Adrenal gland (tissue), 19 donors: ENCODE measurements around the gene MAP2K7. TPM values are rescaled to one million over a fixed set of nuclear protein-coding genes. Genes with fewer than 3 reads are reported as not detected.

Source experiments
- DNase-seq, 7 donors: peaks; one replicate each; pipeline ENCODE4 v3.0.0-alpha.2; 2019 to 2020
- H3K27ac ChIP-seq, 5 donors: fragments of 200-600 bp; sonication (generic) in 4 of 5; 1 replicate in 3 of 5; 2 replicates in 2 of 5; pipeline versions ENCODE4 v1.5.1 to v1.8.0; 2016 to 2020; ENCODE audit warnings: mild to moderate bottlenecking in 1 of 5
- H3K27me3 ChIP-seq: fragments of 200-600 bp; 2 replicates; pipeline ENCODE4 v1.8.0; 2021
- H3K36me3 ChIP-seq, 2 donors: fragments of 200-600 bp; replicated peaks in 1 of 2; 1 replicate in 1 of 2; 2 replicates in 1 of 2; pipeline versions ENCODE4 v1.5.1 to v1.8.0; 2018 to 2022
- H3K4me1 ChIP-seq, 2 donors: fragments of 200-600 bp; replicated peaks in 1 of 2; 1 replicate in 1 of 2; 2 replicates in 1 of 2; pipeline versions ENCODE4 v1.5.1 to v1.8.0; 2018 to 2021
- H3K4me3 ChIP-seq, 4 donors: fragments of 200-600 bp; sonication (generic) in 3 of 4; one replicate each; pipeline ENCODE4 v1.5.1; 2016 to 2018
- H3K9me3 ChIP-seq, 3 donors: fragments of 200-600 bp; sonication (generic) in 1 of 3; replicated peaks in 1 of 3; 1 replicate in 2 of 3; 2 replicates in 1 of 3; pipeline versions ENCODE4 v1.5.1 to v1.8.0; 2016 to 2021
- POLR2A ChIP-seq, 2 donors: fragments of 450-650 bp; IDR thresholded peaks; one replicate each; pipeline ENCODE4 v1.6.1; 2017; ENCODE audit warnings: antibody characterized with exemption in 2 of 2, mild to moderate bottlenecking in 2 of 2, moderate library complexity in 1 of 2
- WGBS, 4 donors: extraction: QIAGEN DNeasy Blood & Tissue Kit in 2 of 4; methylation state at CpG; one replicate each; pipeline versions ENCODE4 v1.1.5 to v1.1.7; 2013 to 2017; 5-methylcytosine and 5-hydroxymethylcytosine counted together
- intact Hi-C, 2 donors: fragments of 100-400 bp; cut with DNase I; formaldehyde crosslinking; loops; one replicate each; pipeline versions ENCODE4 v1.14.1 to v1.15.0; 2022 to 2023
- long read RNA-seq, 10 donors: library from polyadenylated mRNA in 3 of 10; unstranded in 2 of 10; stranded (forward) in 1 of 10; transcript quantifications; one replicate each; pipeline ENCODE4 v2.0.0 and lab custom pipeline, GENCODE V29; 2021 to 2026
- polyA plus RNA-seq, 3 donors: library from polyadenylated mRNA; stranded (reverse); fragments of 200-250 nt in 2 of 3; fragments of 350-450 nt in 1 of 3; fragmentation: Illumina TruSeq in 1 of 3; extraction: RNeasy Lipid Tissue Mini Kit (QIAGEN cat#74804) in 1 of 3; gene quantifications; one replicate each; pipeline ENCODE4 v1.2.3, GENCODE V29; 2013 to 2014
- total RNA-seq, 9 donors: library from RNA; depleted of rRNA in 4 of 9; stranded (reverse); fragments of >200 nt in 4 of 9; fragments of 120-200 nt in 1 of 9; fragmentation: NEBNext Ultra II Directional in 1 of 9; extraction: Animal tissue kit (Norgen Biotek cat#: 25700) in 1 of 9; gene quantifications; one replicate each; pipeline versions ENCODE4 v1.1.0 to v1.2.4, GENCODE V29; 2013 to 2023
- TF ChIP-seq, protein P1 (sequence below), 6 experiments: fragments of 450-650 bp in 4 of 6; fragments of 200-600 bp in 2 of 6; sonication (generic) in 1 of 6; IDR thresholded peaks; 1 replicate in 5 of 6; 2 replicates in 1 of 6; pipeline versions ENCODE4 v1.5.1 to v1.8.0; 2016 to 2021; ENCODE audit warnings: antibody characterized with exemption in 6 of 6, mild to moderate bottlenecking in 2 of 6, moderate library complexity in 1 of 6
- donor health status: healthy with polysubstance abuse.
- donor health status: Bipolar disorder and iron deficiency.
- donor health status: DM: yes; HTN: yes; CAD: no.
- donor health status: DM: no; HTN: no; CAD: no.
- donor health status: DM: no; HTN: no; CAD: no.
- donor health status: DM: yes; HTN: yes; CAD: no.

Gene MAP2K7
- 10 to 100 TPM in 6 of 9 donors, 1 to 10 TPM in 3; 6.8 to 41.2 (median 19.4) TPM for total RNA-seq
- polyA plus RNA-seq = 100 to 1,000 TPM in 1 of 3 donors, 10 to 100 TPM in 1, 1 to 10 TPM in 1; 7.5 to 110 (median 21.7) TPM
- long read RNA-seq, donor 1, partial matches to known transcripts = 0 of 1 reads
- long read RNA-seq, donor 1, other reads (novel, unspliced or antisense) = 0 of 1 reads
- long read RNA-seq, donor 2, partial matches to known transcripts = 0 of 3 reads
- long read RNA-seq, donor 2, other reads (novel, unspliced or antisense) = 0 of 3 reads
- long read RNA-seq, donor 3, partial matches to known transcripts = 9 of 10 reads
- long read RNA-seq, donor 3, other reads (novel, unspliced or antisense) = 0 of 10 reads
- long read RNA-seq, donor 4, partial matches to known transcripts = 0 of 3 reads
- long read RNA-seq, donor 4, other reads (novel, unspliced or antisense) = 3 of 3 reads
- long read RNA-seq, donor 5, transcript MAP2K7-201 (11 exons, 3,361 nt) = major isoform, 8 of 20 reads
- long read RNA-seq, donor 5, partial matches to known transcripts = 2 of 20 reads
- long read RNA-seq, donor 5, other reads (novel, unspliced or antisense) = 5 of 20 reads
- long read RNA-seq, donor 6, partial matches to known transcripts = 3 of 7 reads
- long read RNA-seq, donor 6, other reads (novel, unspliced or antisense) = 4 of 7 reads
- long read RNA-seq, donor 7, partial matches to known transcripts = 0 of 1 reads
- long read RNA-seq, donor 7, other reads (novel, unspliced or antisense) = 0 of 1 reads
- long read RNA-seq, donor 8, transcript MAP2K7-201 (11 exons, 3,361 nt) = major isoform, 5 of 34 reads
- long read RNA-seq, donor 8, partial matches to known transcripts = 28 of 34 reads
- long read RNA-seq, donor 8, other reads (novel, unspliced or antisense) = 0 of 34 reads
- long read RNA-seq, donor 9, partial matches to known transcripts = 0 of 1 reads
- long read RNA-seq, donor 9, other reads (novel, unspliced or antisense) = 0 of 1 reads
- long read RNA-seq, donor 10, partial matches to known transcripts = 0 of 3 reads
- long read RNA-seq, donor 10, other reads (novel, unspliced or antisense) = 0 of 3 reads

DNA sequence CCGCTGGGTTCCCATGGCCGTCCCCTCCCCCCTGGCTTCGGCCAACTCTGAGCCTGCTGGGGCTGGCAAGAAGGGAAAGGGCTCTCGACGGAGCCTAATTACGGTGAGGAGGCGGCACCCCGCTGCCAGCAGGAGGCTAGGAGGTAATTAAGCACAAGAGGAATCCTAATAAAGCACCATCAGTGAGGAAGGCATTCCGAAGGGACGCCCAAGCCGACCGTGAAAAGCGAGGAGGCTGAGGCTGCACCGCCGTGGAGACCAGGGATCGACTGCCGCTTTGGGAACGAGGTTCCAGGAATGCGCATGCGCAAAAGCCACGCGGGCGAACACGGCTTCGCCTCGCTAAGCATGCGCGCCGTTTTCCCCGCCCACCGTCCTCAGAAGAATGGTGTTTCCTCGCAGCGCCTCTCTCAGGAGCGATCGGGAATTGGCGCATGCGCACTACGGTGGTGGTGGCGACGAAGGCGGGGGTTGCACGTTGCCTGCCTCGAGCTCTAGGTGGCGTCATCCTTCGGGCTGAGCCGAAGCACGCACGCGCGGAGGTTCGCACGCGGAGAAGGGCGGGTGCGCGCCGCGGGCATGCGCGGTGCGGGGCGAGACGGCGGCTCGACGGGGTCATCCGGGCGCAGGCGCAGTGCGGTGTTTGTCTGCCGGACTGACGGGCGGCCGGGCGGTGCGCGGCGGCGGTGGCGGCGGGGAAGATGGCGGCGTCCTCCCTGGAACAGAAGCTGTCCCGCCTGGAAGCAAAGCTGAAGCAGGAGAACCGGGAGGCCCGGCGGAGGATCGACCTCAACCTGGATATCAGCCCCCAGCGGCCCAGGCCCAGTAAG lies at the start of gene MAP2K7:
Gene MAP2K7 (plus strand): TSS at position 634 of the 830 bp plus-strand sequence. CDS start 68 bp downstream, at position 702.
- no peaks in the 10 kb centered on the region for H3K9me3 ChIP-seq
- peak within 1 kb of the TSS; percentile 33 to 94 (median 75) for H3K4me3 ChIP-seq
- intact Hi-C loops = loop anchor here in 1 of 2 donors (5.0 kb wide), 1 partner anchor 41 kb away; no protein-coding TSS in a partner anchor
- no peaks in the 10 kb centered on the region for H3K27me3 ChIP-seq
- H3K27ac ChIP-seq = peak within 1 kb of the TSS in 4 of 5 donors; percentile 66 to 92 (median 90)
- peak; percentile 69 to 94 for TF ChIP-seq POLR2A (IDR thresholded peaks at IDR 0.05)
- TF ChIP-seq, protein P1, sequence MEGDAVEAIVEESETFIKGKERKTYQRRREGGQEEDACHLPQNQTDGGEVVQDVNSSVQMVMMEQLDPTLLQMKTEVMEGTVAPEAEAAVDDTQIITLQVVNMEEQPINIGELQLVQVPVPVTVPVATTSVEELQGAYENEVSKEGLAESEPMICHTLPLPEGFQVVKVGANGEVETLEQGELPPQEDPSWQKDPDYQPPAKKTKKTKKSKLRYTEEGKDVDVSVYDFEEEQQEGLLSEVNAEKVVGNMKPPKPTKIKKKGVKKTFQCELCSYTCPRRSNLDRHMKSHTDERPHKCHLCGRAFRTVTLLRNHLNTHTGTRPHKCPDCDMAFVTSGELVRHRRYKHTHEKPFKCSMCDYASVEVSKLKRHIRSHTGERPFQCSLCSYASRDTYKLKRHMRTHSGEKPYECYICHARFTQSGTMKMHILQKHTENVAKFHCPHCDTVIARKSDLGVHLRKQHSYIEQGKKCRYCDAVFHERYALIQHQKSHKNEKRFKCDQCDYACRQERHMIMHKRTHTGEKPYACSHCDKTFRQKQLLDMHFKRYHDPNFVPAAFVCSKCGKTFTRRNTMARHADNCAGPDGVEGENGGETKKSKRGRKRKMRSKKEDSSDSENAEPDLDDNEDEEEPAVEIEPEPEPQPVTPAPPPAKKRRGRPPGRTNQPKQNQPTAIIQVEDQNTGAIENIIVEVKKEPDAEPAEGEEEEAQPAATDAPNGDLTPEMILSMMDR (IDR thresholded peaks at IDR 0.05) = peak; percentile 18 to 46 (median 36)
- H3K36me3 ChIP-seq = no peaks in the 10 kb centered on the region
- WGBS, 4 donors = 0% methylated on average over 3 to 88 of the region's 89 CpGs
- peaks cover 20 to 44% of the 10 kb centered on the region in 2 donors for H3K4me1 ChIP-seq
- DNase-seq = peak; percentile 99 to 100 (median 100)

DNA sequence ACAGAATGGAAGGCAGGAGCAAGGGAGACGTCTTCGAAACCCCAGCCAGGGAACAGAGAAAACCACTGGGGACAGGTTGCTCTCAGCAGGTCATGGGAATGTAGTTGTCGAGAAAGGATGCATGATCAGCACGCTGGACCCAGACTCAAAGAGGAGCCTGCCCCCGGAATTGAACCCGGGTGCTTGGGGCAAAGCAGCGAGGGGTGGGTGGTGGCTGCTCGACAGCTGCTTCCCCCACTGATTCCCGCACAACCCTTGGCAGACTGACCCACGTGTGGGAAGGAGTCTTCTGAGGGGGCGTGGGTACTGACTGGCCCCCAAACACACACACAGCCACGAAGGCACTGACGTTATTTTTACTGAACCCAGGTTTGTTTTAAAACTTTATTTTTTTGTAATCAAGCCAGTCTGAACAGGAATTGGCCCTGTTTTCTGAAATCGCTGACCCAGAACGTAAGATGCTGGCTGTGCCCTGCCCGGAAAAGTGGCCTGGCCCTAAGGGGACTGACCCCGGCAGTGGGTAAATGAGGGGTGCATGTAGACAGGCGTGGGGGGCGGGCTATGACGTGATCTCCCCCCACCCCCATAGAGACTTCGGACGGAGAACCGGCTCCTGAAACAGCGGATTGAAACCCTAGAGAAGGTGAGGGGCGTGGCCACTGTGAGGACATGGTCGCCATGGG lies 48.1 kb upstream of the MAP2K7 start:
- Histone ChIP-seq H3K36me3 (no peaks in the 10 kb centered on the region), H3K9me3 (no peaks in the 10 kb centered on the region), H3K4me1 (peaks cover 0 to 7% of the 10 kb centered on the region in 2 donors), H3K27ac (no peak overlapping the region), H3K27me3 (no peaks in the 10 kb centered on the region), H3K4me3 (no peak overlapping the region)
- 90% methylated on average over 20 to 26 of the region's 26 CpGs for WGBS, 4 donors
- DNase-seq = no peak
- intact Hi-C loops = no loop called here
- TF ChIP-seq POLR2A (IDR thresholded peaks at IDR 0.05) = no peak
- TF ChIP-seq, protein P1 (IDR thresholded peaks at IDR 0.05) = no peak

DNA sequence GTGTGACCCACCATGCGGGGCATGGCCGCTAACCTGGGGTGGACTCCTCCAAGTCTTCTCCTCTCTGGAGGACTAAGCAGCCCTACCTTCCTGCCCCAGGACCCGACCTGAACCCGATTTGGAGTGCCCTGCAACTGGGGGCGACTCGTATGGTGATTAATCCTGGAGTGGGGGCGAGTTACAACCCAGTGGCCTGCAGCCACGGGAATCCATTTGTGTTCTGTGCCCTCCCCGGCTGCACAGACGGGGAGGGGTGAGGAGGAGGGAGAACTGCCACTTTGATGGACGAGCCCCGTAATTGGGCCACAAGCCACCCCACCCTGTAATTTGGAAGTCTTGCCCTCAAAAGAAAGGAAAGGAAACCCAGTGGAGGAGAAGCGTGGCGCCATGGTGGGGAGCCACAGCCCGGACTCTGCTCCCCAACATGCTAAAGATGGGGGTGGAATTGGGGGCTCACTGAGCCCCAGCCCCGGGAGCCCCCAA lies 47.5 kb upstream of the MAP2K7 start:
- H3K4me1 ChIP-seq = peaks cover 0 to 7% of the 10 kb centered on the region in 2 donors
- no peaks in the 10 kb centered on the region for H3K36me3 ChIP-seq
- H3K4me3 ChIP-seq = no peak overlapping the region
- H3K27ac ChIP-seq = no peak overlapping the region
- TF ChIP-seq POLR2A (IDR thresholded peaks at IDR 0.05) = no peak
- TF ChIP-seq, protein P1 (IDR thresholded peaks at IDR 0.05) = no peak
- no peaks in the 10 kb centered on the region for H3K27me3 ChIP-seq
- no peaks in the 10 kb centered on the region for H3K9me3 ChIP-seq
- no peak for DNase-seq
- WGBS, 4 donors = 85 to 90% (median 88%) methylated on average over 10 to 16 of the region's 16 CpGs
- intact Hi-C loops = no loop called here
